T-helper 1 cell (primary cell): ENCODE measurements around the gene RBFOX1.

Source experiments
- DNase-seq, 5 donors: peaks; one replicate each; pipeline ENCODE4 v3.0.0-alpha.2; 2012 to 2020

The RBFOX1 gene

GRCh38 chr16:7713244-7713643 lies 380.6 kb downstream of the RBFOX1 start:
- DNase-seq = no peak

GRCh38 chr16:7714775-7715174 lies 382.1 kb downstream of the RBFOX1 start:
- no peak for DNase-seq

- no peak for DNase-seq
Measured at GRCh38 chr16:7716660-7717550, 384.3 kb downstream of the RBFOX1 start.

- no peak for DNase-seq
Measured at GRCh38 chr16:7722761-7723160, 390.1 kb downstream of the RBFOX1 start.

- no peak for DNase-seq
Measured at GRCh38 chr16:7731141-7731540, 398.5 kb downstream of the RBFOX1 start.

- no peak for DNase-seq
Measured at GRCh38 chr16:7736138-7736665, 403.6 kb downstream of the RBFOX1 start.

- no peak for DNase-seq
Measured at GRCh38 chr16:7742626-7743025, 410.0 kb downstream of the RBFOX1 start.

GRCh38 chr16:7744546-7745264 lies 412.1 kb downstream of the RBFOX1 start:
- DNase-seq = no peak

GRCh38 chr16:7745276-7745675 lies 412.6 kb downstream of the RBFOX1 start:
- no peak for DNase-seq

- DNase-seq = no peak
Measured at GRCh38 chr16:7746941-7747340, 414.3 kb downstream of the RBFOX1 start.

- DNase-seq = no peak
Measured at GRCh38 chr16:7748522-7748921, 415.9 kb downstream of the RBFOX1 start.

- DNase-seq = no peak
Measured at GRCh38 chr16:7755347-7755882, 422.8 kb downstream of the RBFOX1 start.
